ENCODE results near the gene PPFIA1.

GRCh38 chr11:70290361-70291065, 20.0 kb downstream of the PPFIA1 start:
- TF ChIP-seq EZH2 (IDR thresholded peaks at IDR 0.05) (no peak), POLR2AphosphoS5 (IDR thresholded peaks at IDR 0.05; ENCODE audit: borderline replicate concordance, low read depth, low read length) (no peak)

Data from SK-N-MC (cell line).